ENCODE data around the gene GRHL1. TPM values are rescaled to one million over a fixed set of nuclear protein-coding genes. Genes with fewer than 3 reads are reported as not detected.
"Not testable (repeated sequence)": the region's sequence is repeated elsewhere in the genome, so short reads cannot be mapped to it uniquely, and the experiment has no call there.

GRHL1 gene
- total and polyA plus RNA-seq, 2 experiments from 2014 or later, result 2.9 to 4.2 TPM

DNA sequence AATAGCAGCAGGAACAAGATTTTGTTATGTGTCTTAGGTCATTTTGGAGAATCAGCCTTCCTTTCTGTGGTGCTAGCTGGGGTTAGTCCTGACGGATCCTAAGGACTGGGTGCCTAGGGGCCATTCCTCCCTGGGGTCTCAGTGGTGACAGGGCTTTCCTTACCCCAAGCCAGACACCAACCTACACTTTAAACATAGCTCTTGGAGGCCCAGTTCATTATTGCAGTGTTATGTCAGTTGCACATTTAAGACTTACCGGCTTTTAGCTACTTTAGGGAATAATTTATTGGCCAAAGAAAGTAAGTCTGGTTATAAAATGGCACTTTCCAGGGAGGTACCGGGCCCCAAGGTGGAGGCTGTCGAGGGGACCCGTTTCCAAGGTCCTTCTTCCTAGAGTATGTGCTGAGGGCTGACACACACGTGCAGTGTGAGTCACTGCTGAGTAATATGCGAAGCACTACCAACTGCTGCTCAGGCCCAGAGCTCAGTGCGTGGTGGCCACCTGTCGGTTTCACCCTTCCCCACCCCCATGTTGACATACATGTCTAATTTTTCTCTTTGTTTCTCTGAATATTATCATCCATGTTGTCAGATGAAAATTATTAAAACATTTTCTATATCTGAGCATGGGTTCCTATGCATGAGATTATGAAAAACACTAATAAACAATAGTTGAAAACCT lies 37.0 kb upstream of the GRHL1 start (continued):
- TF ChIP-seq EZH2phosphoT487 (IDR thresholded peaks at IDR 0.05; ENCODE audit: unreplicated experiment), result no peak
- no peak for TF ChIP-seq JUNB (IDR thresholded peaks at IDR 0.05; ENCODE audit: unreplicated experiment)
- TF ChIP-seq EZH2 (IDR thresholded peaks at IDR 0.05; ENCODE audit: low read depth, unreplicated experiment), result no peak
- TF ChIP-seq POLR2AphosphoS5 (IDR thresholded peaks at IDR 0.05; ENCODE audit: low read depth), result no peak
- TF ChIP-seq, protein P1, sequence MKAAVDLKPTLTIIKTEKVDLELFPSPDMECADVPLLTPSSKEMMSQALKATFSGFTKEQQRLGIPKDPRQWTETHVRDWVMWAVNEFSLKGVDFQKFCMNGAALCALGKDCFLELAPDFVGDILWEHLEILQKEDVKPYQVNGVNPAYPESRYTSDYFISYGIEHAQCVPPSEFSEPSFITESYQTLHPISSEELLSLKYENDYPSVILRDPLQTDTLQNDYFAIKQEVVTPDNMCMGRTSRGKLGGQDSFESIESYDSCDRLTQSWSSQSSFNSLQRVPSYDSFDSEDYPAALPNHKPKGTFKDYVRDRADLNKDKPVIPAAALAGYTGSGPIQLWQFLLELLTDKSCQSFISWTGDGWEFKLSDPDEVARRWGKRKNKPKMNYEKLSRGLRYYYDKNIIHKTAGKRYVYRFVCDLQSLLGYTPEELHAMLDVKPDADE (IDR thresholded peaks at IDR 0.05), result no peak
- TF ChIP-seq NANOG (IDR thresholded peaks at IDR 0.05; ENCODE audit: borderline replicate concordance), result no peak
- no peak for TF ChIP-seq ZNF114 (CRISPR knock-in tag; IDR thresholded peaks at IDR 0.05)
- no peak for TF ChIP-seq ZNF331 (CRISPR knock-in tag; IDR thresholded peaks at IDR 0.05; ENCODE audit: low read depth)
- TF ChIP-seq CREB1 (CRISPR knock-in tag; IDR thresholded peaks at IDR 0.05; ENCODE audit: low read depth), result no peak
- TF ChIP-seq, protein P2, sequence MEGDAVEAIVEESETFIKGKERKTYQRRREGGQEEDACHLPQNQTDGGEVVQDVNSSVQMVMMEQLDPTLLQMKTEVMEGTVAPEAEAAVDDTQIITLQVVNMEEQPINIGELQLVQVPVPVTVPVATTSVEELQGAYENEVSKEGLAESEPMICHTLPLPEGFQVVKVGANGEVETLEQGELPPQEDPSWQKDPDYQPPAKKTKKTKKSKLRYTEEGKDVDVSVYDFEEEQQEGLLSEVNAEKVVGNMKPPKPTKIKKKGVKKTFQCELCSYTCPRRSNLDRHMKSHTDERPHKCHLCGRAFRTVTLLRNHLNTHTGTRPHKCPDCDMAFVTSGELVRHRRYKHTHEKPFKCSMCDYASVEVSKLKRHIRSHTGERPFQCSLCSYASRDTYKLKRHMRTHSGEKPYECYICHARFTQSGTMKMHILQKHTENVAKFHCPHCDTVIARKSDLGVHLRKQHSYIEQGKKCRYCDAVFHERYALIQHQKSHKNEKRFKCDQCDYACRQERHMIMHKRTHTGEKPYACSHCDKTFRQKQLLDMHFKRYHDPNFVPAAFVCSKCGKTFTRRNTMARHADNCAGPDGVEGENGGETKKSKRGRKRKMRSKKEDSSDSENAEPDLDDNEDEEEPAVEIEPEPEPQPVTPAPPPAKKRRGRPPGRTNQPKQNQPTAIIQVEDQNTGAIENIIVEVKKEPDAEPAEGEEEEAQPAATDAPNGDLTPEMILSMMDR (conservative IDR thresholded peaks at IDR 0.05; ENCODE audit: low read depth in 2 of 2), result no peak

DNA sequence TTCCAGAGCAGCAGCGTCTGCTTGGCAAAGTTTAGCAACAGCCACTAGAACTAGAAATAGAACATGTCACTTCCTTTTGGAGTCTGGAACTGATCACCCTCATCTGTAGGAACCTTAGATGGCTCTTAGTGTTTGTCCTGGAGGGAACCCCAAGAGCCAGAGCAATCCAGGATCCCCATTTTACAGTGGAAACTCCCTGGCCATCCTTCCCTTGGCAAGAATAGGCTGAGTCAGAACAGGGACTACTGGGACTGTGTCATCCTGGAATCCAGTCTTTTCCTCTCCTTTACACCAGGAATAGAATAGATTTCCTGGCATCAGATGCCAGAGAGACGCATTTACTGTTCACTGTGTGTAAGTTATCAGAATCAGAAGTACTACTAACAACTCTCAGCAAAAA lies 33.2 kb upstream of the GRHL1 start:
- Mint-ChIP-seq H3K4me3 (no peak overlapping the region), H3K36me3 (ENCODE audit: low read depth) (peaks cover 5% of the 10 kb centered on the region; the same call in 1 of the 3 replicates), H3K27me3 (ENCODE audit: insufficient read depth, low read depth, poor library complexity) (peaks cover 2% of the 10 kb centered on the region), H3K4me1 (no peaks in the 10 kb centered on the region), H3K9me3 (no peaks in the 10 kb centered on the region), H3K27ac (no peak overlapping the region)
- Histone ChIP-seq H4K20me1 (replicated peaks; ENCODE audit: insufficient read depth) (no peaks in the 10 kb centered on the region), H3K4me3 (no peak overlapping the region), H2AFZ (no peak overlapping the region), H3K27ac (ENCODE audit: low read depth) (no peak overlapping the region), H3K27me3 (ENCODE audit: insufficient read depth) (no peaks in the 10 kb centered on the region), H3K79me2 (replicated peaks; ENCODE audit: insufficient read depth) (no peaks in the 10 kb centered on the region), H3K4me2 (no peak overlapping the region), H3K4me1 (ENCODE audit: insufficient read depth) (no peaks in the 10 kb centered on the region), H3K36me3 (ENCODE audit: insufficient read depth) (no peaks in the 10 kb centered on the region; the same call in 1 of the 2 replicates), H3K9me2 (ENCODE audit: insufficient read depth) (no peaks in the 10 kb centered on the region), H3F3A (replicated peaks; ENCODE audit: low read depth) (no peaks in the 10 kb centered on the region)
- no peak for ATAC-seq
- no peak for DNase-seq (ENCODE audit: low spot score)
- TF ChIP-seq JUNB (IDR thresholded peaks at IDR 0.05; ENCODE audit: unreplicated experiment), result no peak

DNA sequence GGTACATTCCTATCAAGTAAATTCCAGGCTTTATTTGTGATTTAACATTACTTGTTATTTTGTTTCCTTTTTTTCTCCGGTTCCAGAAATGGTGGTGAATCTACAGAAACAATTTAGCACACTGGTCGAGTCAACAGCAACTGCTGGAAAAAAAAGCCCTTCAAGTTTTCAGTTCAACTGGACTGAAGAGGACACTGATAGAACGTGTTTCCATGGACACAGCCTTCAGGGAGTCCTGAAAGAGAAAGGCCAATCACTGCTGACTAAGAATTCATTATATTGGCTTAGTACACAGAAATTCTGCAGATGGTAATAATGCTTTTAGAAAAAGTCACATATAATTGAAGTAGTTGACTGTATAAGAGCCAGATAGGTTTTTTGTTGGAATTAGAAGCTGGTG lies 32.0 kb upstream of the GRHL1 start:
- TF ChIP-seq ZNF114 (CRISPR knock-in tag; IDR thresholded peaks at IDR 0.05), result no peak
- H3K9me3 Mint-ChIP-seq, result no peaks in the 10 kb centered on the region
- no peak overlapping the region for H3K4me2 ChIP-seq
- no peak overlapping the region for H3K27ac Mint-ChIP-seq
- H3K4me1 Mint-ChIP-seq, result no peaks in the 10 kb centered on the region
- H3K36me3 ChIP-seq (ENCODE audit: insufficient read depth), result no peaks in the 10 kb centered on the region; the same call in 1 of the 2 replicates
- no peaks in the 10 kb centered on the region for H3K4me1 ChIP-seq (ENCODE audit: insufficient read depth)
- no peaks in the 10 kb centered on the region for H4K20me1 ChIP-seq (replicated peaks; ENCODE audit: insufficient read depth)
- H3K27me3 ChIP-seq (ENCODE audit: insufficient read depth), result no peaks in the 10 kb centered on the region
- H3K4me3 Mint-ChIP-seq, result no peak overlapping the region
- 0 out of 3 replicates have a peak, but pooled peaks cover 5% of the 10 kb centered on the region for H3K36me3 Mint-ChIP-seq (ENCODE audit: low read depth)
- no peak for DNase-seq (ENCODE audit: low spot score)
- no peaks in the 10 kb centered on the region for H3K9me2 ChIP-seq (ENCODE audit: insufficient read depth)
- no peak overlapping the region for H2AFZ ChIP-seq
- no peaks in the 10 kb centered on the region for H3F3A ChIP-seq (replicated peaks; ENCODE audit: low read depth)
- no peak for ATAC-seq
- H3K4me3 ChIP-seq, result no peak overlapping the region
- H3K27ac ChIP-seq (ENCODE audit: low read depth), result no peak overlapping the region
- no peaks in the 10 kb centered on the region for H3K27me3 Mint-ChIP-seq (ENCODE audit: insufficient read depth, low read depth, poor library complexity)
- no peaks in the 10 kb centered on the region for H3K79me2 ChIP-seq (replicated peaks; ENCODE audit: insufficient read depth)

DNA sequence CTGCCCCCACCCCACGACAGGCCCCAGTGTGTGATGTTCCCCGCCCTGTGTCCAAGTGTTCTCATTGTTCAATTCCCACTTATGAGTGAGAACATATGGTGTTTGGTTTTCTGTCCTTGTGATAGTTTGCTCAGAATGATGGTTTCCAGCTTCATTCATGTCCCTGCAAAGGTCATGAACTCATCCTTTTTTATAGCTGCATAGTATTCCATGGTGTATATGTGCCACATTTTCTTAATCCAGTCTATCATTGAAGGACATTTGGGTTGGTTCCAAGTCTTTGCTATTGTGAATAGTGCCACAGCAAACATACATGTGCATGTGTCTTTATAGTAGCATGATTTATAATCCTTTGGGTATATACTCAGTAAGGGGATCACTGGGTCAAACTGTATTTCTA lies 24.5 kb upstream of the GRHL1 start:
- H3K27me3 ChIP-seq (ENCODE audit: insufficient read depth); ATAC-seq; DNase-seq (ENCODE audit: low spot score); H3K4me1 Mint-ChIP-seq; H3K79me2 ChIP-seq (replicated peaks; ENCODE audit: insufficient read depth); H3K4me3 Mint-ChIP-seq; H3F3A ChIP-seq (replicated peaks; ENCODE audit: low read depth); H2AFZ ChIP-seq; H3K27ac Mint-ChIP-seq; H3K36me3 ChIP-seq (ENCODE audit: insufficient read depth); H3K9me3 Mint-ChIP-seq; H3K27me3 Mint-ChIP-seq (ENCODE audit: insufficient read depth, low read depth, poor library complexity); H3K4me2 ChIP-seq; H3K4me3 ChIP-seq; H3K27ac ChIP-seq (ENCODE audit: low read depth); H4K20me1 ChIP-seq (replicated peaks; ENCODE audit: insufficient read depth); H3K4me1 ChIP-seq (ENCODE audit: insufficient read depth); H3K9me2 ChIP-seq (ENCODE audit: insufficient read depth): not testable (repeated sequence)
- H3K36me3 Mint-ChIP-seq (ENCODE audit: low read depth), result peaks cover 25% of the 10 kb centered on the region
